GM23338 (cell line): Measurements from ENCODE around the gene PRSS33. TPM values are rescaled to one million over a fixed set of nuclear protein-coding genes. Genes with fewer than 3 reads are reported as not detected.

Experiments used
- ATAC-seq: fragments of 200-7000 bp; cut with Tn5 transposase; 3 replicates; pipeline ENCODE4 v1.9.1; 2020
- DNase-seq: peaks from one replicate; pipeline ENCODE4 v3.0.0-alpha.2; 2015; ENCODE audit warnings: low spot score
- H2AFZ ChIP-seq: fragments of 200-600 bp; sonication (generic); 2 replicates; pipeline ENCODE4 v1.8.0; 2016; ENCODE audit warnings: antibody characterized with exemption, mild to moderate bottlenecking, moderate library complexity
- H3F3A ChIP-seq: fragments of 200-600 bp; sonication (generic); replicated peaks from 2 replicates; pipeline ENCODE4 v1.8.0; 2017; ENCODE audit warnings: antibody characterized with exemption, mixed run types, low read depth
- H3K27ac ChIP-seq: fragments of 200-600 bp; sonication (generic); 2 replicates; pipeline ENCODE4 v1.6.1; 2016; ENCODE audit warnings: low read depth
- H3K27me3 ChIP-seq: fragments of 200-600 bp; sonication (generic); 2 replicates; pipeline ENCODE4 v1.8.0; 2016; ENCODE audit warnings: mild to moderate bottlenecking, mixed run types, moderate library complexity; ENCODE audit not compliant: insufficient read depth
- H3K36me3 ChIP-seq: fragments of 200-600 bp; sonication (generic); 2 replicates; pipeline ENCODE4 v1.8.0; 2016; ENCODE audit warnings: mild to moderate bottlenecking; ENCODE audit not compliant: insufficient read depth
- H3K4me1 ChIP-seq: fragments of 200-600 bp; sonication (generic); 2 replicates; pipeline ENCODE4 v1.8.0; 2016; ENCODE audit warnings: mild to moderate bottlenecking, moderate library complexity; ENCODE audit not compliant: insufficient read depth
- H3K4me2 ChIP-seq: fragments of 200-600 bp; sonication (generic); 2 replicates; pipeline ENCODE4 v1.7.1; 2017; ENCODE audit warnings: mixed run types
- H3K4me3 ChIP-seq: fragments of 200-600 bp; sonication (generic); 2 replicates; pipeline ENCODE4 v1.6.1; 2016; ENCODE audit warnings: mixed run types
- H3K79me2 ChIP-seq: fragments of 200-600 bp; sonication (generic); replicated peaks from 2 replicates; pipeline ENCODE4 v1.8.0; 2017; ENCODE audit warnings: mild to moderate bottlenecking; ENCODE audit not compliant: insufficient read depth
- H3K9me2 ChIP-seq: fragments of 200-600 bp; sonication (generic); 2 replicates; pipeline ENCODE4 v1.8.0; 2017; ENCODE audit not compliant: insufficient read depth
- H4K20me1 ChIP-seq: fragments of 200-600 bp; sonication (generic); replicated peaks from 2 replicates; pipeline ENCODE4 v1.8.0; 2017; ENCODE audit warnings: mild to moderate bottlenecking; ENCODE audit not compliant: insufficient read depth
- H3K27ac Mint-ChIP-seq: 2 replicates; pipeline ENCODE4 v1.8.0; 2020; ENCODE audit warnings: inconsistent platforms, mild to moderate bottlenecking, moderate library complexity, mixed read lengths
- H3K27me3 Mint-ChIP-seq: 3 replicates; pipeline ENCODE4 v1.8.0; 2022; ENCODE audit warnings: low read depth, mild to moderate bottlenecking, moderate library complexity, mixed read lengths, inconsistent platforms; ENCODE audit not compliant: insufficient read depth, poor library complexity
- H3K36me3 Mint-ChIP-seq: 3 replicates; pipeline ENCODE4 v1.8.0; 2021; ENCODE audit warnings: low read depth, mild to moderate bottlenecking, inconsistent platforms, moderate library complexity, mixed read lengths
- H3K4me1 Mint-ChIP-seq: 3 replicates; pipeline ENCODE4 v1.8.0; 2020; ENCODE audit warnings: mild to moderate bottlenecking, inconsistent platforms, mixed read lengths
- H3K4me3 Mint-ChIP-seq: 3 replicates; pipeline ENCODE4 v1.8.0; 2021; ENCODE audit warnings: moderate library complexity, mild to moderate bottlenecking, inconsistent platforms, mixed read lengths
- H3K9me3 Mint-ChIP-seq: 3 replicates; pipeline ENCODE4 v1.8.0; 2020; ENCODE audit warnings: moderate library complexity, mild to moderate bottlenecking, inconsistent platforms, mixed read lengths
- CREB1 ChIP-seq: fragments of 250-450 bp; sonication (Bioruptor Pico); IDR thresholded peaks from 2 replicates; pipeline ENCODE4 v1.5.0; 2020; ENCODE audit warnings: low read depth, mild to moderate bottlenecking, moderate library complexity
- JUNB ChIP-seq: IDR thresholded peaks from one replicate; pipeline ENCODE4 v1.6.1; 2016; ENCODE audit warnings: antibody characterized with exemption; ENCODE audit not compliant: unreplicated experiment
- NANOG ChIP-seq: IDR thresholded peaks from 2 replicates; pipeline ENCODE4 v1.6.1; 2016; ENCODE audit warnings: antibody characterized with exemption, borderline replicate concordance
- POLR2AphosphoS5 ChIP-seq: IDR thresholded peaks from 2 replicates; pipeline ENCODE4 v1.6.1; 2016; ENCODE audit warnings: antibody characterized with exemption, low read depth
- STAT1 ChIP-seq: IDR thresholded peaks from one replicate; pipeline ENCODE4 v1.6.1; 2016; ENCODE audit warnings: antibody characterized with exemption; ENCODE audit not compliant: unreplicated experiment
- ZNF114 ChIP-seq: fragments of 250-450 bp; sonication (Bioruptor Pico); IDR thresholded peaks from 2 replicates; pipeline ENCODE4 v1.5.0; 2020; ENCODE audit warnings: mild to moderate bottlenecking, moderate library complexity
- ZNF331 ChIP-seq: fragments of 250-450 bp; sonication (Bioruptor Pico); IDR thresholded peaks from 2 replicates; pipeline ENCODE4 v1.5.0; 2020; ENCODE audit warnings: low read depth, mild to moderate bottlenecking, moderate library complexity
- polyA plus RNA-seq: library from polyadenylated mRNA; unstranded; fragments of >200 nt; fragmentation: Nextera tagmentation; extraction: Ambion mirVana; gene quantifications from 2 replicates; pipeline ENCODE4 v1.2.1, GENCODE V29; 2016
- total RNA-seq: library from RNA; depleted of rRNA; stranded (reverse); fragments of >200 nt; shearing (Covaris generic); gene quantifications from 2 replicates; pipeline ENCODE4 v1.2.3, GENCODE V29; 2014
- TF ChIP-seq, protein P1 (sequence below), 2 experiments: fragments of 200-600 bp in 1 of 2; sonication (generic) in 1 of 2; conservative IDR thresholded peaks; 2 replicates each; pipeline versions ENCODE4 v1.5.1 to v1.6.1; 2016 to 2017; ENCODE audit warnings: antibody characterized with exemption in 2 of 2, low read depth in 2 of 2, mild to moderate bottlenecking in 2 of 2, moderate library complexity in 1 of 2
- TF ChIP-seq, protein P2 (sequence below): fragments of 250-450 bp; sonication (Bioruptor Pico); IDR thresholded peaks from 2 replicates; pipeline ENCODE4 v1.5.0; 2020; ENCODE audit warnings: mild to moderate bottlenecking, moderate library complexity

The PRSS33 gene
- total and polyA plus RNA-seq, 2 experiments from 2014 or later, result 0.24 to 1.4 TPM

DNA sequence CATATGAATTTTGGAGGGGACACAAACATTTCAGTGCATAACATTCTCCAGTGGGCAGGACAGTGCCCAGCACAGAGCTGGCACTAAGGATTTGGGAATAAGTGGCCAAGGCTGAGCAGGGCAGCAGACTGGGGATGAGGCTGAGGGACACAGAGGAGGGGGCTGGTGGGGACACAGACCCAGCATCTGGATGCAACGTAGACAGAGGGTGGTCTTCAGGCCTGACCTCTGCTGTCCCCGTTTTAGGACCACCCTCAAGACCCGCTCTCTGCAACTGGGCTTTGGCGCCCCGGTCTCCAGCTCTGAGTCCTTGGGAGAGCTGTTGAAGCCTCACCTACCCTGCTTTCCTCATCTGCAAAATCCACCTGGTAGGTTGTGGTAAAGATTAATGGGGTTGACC, 3.3 kb upstream of the PRSS33 start:
- H2AFZ ChIP-seq, result no peak overlapping the region
- H3K4me3 ChIP-seq, result no peak overlapping the region
- Mint-ChIP-seq H3K4me3 (no peak overlapping the region), H3K27me3 (peaks cover 17% of the 10 kb centered on the region), H3K27ac (no peak overlapping the region), H3K36me3 (no peaks in the 10 kb centered on the region), H3K4me1 (peaks cover 3% of the 10 kb centered on the region; the same call in 2 of the 3 replicates), H3K9me3 (no peaks in the 10 kb centered on the region)
- no peak for TF ChIP-seq ZNF331 (CRISPR knock-in tag)
- no peak for TF ChIP-seq NANOG
- TF ChIP-seq POLR2AphosphoS5, result no peak
- TF ChIP-seq STAT1, result no peak
- no peak for TF ChIP-seq ZNF114
- TF ChIP-seq, protein P1, sequence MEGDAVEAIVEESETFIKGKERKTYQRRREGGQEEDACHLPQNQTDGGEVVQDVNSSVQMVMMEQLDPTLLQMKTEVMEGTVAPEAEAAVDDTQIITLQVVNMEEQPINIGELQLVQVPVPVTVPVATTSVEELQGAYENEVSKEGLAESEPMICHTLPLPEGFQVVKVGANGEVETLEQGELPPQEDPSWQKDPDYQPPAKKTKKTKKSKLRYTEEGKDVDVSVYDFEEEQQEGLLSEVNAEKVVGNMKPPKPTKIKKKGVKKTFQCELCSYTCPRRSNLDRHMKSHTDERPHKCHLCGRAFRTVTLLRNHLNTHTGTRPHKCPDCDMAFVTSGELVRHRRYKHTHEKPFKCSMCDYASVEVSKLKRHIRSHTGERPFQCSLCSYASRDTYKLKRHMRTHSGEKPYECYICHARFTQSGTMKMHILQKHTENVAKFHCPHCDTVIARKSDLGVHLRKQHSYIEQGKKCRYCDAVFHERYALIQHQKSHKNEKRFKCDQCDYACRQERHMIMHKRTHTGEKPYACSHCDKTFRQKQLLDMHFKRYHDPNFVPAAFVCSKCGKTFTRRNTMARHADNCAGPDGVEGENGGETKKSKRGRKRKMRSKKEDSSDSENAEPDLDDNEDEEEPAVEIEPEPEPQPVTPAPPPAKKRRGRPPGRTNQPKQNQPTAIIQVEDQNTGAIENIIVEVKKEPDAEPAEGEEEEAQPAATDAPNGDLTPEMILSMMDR (conservative IDR thresholded peaks at IDR 0.05; ENCODE audit: low read depth in 2 of 2), result no peak
- no peak for TF ChIP-seq JUNB
- no peak for TF ChIP-seq CREB1 (CRISPR knock-in tag)
- TF ChIP-seq, protein P2, sequence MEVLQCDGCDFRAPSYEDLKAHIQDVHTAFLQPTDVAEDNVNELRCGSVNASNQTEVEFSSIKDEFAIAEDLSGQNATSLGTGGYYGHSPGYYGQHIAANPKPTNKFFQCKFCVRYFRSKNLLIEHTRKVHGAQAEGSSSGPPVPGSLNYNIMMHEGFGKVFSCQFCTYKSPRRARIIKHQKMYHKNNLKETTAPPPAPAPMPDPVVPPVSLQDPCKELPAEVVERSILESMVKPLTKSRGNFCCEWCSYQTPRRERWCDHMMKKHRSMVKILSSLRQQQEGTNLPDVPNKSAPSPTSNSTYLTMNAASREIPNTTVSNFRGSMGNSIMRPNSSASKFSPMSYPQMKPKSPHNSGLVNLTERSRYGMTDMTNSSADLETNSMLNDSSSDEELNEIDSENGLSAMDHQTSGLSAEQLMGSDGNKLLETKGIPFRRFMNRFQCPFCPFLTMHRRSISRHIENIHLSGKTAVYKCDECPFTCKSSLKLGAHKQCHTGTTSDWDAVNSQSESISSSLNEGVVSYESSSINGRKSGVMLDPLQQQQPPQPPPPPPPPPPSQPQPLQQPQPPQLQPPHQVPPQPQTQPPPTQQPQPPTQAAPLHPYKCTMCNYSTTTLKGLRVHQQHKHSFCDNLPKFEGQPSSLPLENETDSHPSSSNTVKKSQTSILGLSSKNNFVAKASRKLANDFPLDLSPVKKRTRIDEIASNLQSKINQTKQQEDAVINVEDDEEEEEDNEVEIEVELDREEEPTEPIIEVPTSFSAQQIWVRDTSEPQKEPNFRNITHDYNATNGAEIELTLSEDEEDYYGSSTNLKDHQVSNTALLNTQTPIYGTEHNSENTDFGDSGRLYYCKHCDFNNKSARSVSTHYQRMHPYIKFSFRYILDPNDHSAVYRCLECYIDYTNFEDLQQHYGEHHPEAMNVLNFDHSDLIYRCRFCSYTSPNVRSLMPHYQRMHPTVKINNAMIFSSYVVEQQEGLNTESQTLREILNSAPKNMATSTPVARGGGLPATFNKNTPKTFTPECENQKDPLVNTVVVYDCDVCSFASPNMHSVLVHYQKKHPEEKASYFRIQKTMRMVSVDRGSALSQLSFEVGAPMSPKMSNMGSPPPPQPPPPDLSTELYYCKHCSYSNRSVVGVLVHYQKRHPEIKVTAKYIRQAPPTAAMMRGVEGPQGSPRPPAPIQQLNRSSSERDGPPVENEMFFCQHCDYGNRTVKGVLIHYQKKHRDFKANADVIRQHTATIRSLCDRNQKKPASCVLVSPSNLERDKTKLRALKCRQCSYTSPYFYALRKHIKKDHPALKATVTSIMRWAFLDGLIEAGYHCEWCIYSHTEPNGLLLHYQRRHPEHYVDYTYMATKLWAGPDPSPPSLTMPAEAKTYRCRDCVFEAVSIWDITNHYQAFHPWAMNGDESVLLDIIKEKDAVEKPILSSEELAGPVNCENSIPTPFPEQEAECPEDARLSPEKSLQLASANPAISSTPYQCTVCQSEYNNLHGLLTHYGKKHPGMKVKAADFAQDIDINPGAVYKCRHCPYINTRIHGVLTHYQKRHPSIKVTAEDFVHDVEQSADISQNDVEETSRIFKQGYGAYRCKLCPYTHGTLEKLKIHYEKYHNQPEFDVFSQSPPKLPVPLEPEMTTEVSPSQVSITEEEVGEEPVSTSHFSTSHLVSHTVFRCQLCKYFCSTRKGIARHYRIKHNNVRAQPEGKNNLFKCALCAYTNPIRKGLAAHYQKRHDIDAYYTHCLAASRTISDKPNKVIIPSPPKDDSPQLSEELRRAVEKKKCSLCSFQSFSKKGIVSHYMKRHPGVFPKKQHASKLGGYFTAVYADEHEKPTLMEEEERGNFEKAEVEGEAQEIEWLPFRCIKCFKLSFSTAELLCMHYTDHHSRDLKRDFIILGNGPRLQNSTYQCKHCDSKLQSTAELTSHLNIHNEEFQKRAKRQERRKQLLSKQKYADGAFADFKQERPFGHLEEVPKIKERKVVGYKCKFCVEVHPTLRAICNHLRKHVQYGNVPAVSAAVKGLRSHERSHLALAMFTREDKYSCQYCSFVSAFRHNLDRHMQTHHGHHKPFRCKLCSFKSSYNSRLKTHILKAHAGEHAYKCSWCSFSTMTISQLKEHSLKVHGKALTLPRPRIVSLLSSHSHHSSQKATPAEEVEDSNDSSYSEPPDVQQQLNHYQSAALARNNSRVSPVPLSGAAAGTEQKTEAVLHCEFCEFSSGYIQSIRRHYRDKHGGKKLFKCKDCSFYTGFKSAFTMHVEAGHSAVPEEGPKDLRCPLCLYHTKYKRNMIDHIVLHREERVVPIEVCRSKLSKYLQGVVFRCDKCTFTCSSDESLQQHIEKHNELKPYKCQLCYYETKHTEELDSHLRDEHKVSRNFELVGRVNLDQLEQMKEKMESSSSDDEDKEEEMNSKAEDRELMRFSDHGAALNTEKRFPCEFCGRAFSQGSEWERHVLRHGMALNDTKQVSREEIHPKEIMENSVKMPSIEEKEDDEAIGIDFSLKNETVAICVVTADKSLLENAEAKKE (CRISPR knock-in tag), result no peak
- H3K9me2 ChIP-seq, result no peaks in the 10 kb centered on the region
- no peak overlapping the region for H3K27ac ChIP-seq
- no peak for DNase-seq
- no peaks in the 10 kb centered on the region for H4K20me1 ChIP-seq
- H3F3A ChIP-seq, result 0 out of 2 replicates have a peak, but pooled peaks cover 3% of the 10 kb centered on the region
- H3K4me1 ChIP-seq, result no peaks in the 10 kb centered on the region
- no peaks in the 10 kb centered on the region for H3K36me3 ChIP-seq
- H3K27me3 ChIP-seq, result peaks cover 10% of the 10 kb centered on the region
- H3K4me2 ChIP-seq, result no peak overlapping the region
- no peak for ATAC-seq
- no peaks in the 10 kb centered on the region for H3K79me2 ChIP-seq
